IMR-90 (cell line): ENCODE results near the gene FOXI1. TPM values are rescaled to one million over a fixed set of nuclear protein-coding genes. Genes with fewer than 3 reads are reported as not detected.

ENCODE experiments used
- ATAC-seq: fragments of 200-7000 bp; cut with Tn5 transposase; 2 replicates; pipeline ENCODE4 v1.9.1; 2020; ENCODE audit warnings: low read depth, mild to moderate bottlenecking, moderate library complexity
- BruUV-seq: library from RNA; stranded (reverse); fragments of 400-500 nt; replicated peaks from 2 replicates; lab custom pipeline; 2021; lab: Mats Ljungman, UMichigan
- CTCF ChIA-PET: fragments of 300-600 bp; formaldehyde crosslinking; extraction: SDS; loops from one replicate; lab custom pipeline; 2021; ENCODE audit warnings: antibody characterized with exemption; lab: Yijun Ruan, JAX
- POLR2A ChIA-PET: fragments of 300-600 bp; sonication (Branson Sonifier 250); formaldehyde crosslinking; loops from one replicate; lab custom pipeline; 2022; ENCODE audit warnings: antibody characterized with exemption; ENCODE audit not compliant: unreplicated experiment; lab: Charles Lee
- DNase-seq: peaks from one replicate; pipeline ENCODE4 v3.0.0; 2013
- H2AFZ ChIP-seq: replicated peaks from 2 replicates; pipeline ENCODE3; 2013; ENCODE audit warnings: low read length, mild to moderate bottlenecking; ENCODE audit not compliant: poor library complexity
- H2AK5ac ChIP-seq: 2 replicates; pipeline ENCODE4 v1.6.1; 2013; ENCODE audit warnings: low read depth, low read length, inconsistent platforms
- H2AK9ac ChIP-seq: replicated peaks from 2 replicates; pipeline ENCODE3; 2013; ENCODE audit warnings: mild to moderate bottlenecking, low read depth, low read length, moderate library complexity; ENCODE audit not compliant: poor library complexity
- H2BK120ac ChIP-seq: 2 replicates; pipeline ENCODE4 v1.6.1; 2013; ENCODE audit warnings: low read depth, low read length, inconsistent platforms
- H2BK15ac ChIP-seq: 3 replicates; pipeline ENCODE4 v1.6.1; 2013; ENCODE audit warnings: low read depth, low read length, inconsistent platforms
- H2BK20ac ChIP-seq: 2 replicates; pipeline ENCODE4 v1.6.1; 2013; ENCODE audit warnings: low read depth, mild to moderate bottlenecking, inconsistent platforms, low read length, moderate library complexity
- H2BK5ac ChIP-seq: 2 replicates; pipeline ENCODE4 v1.6.1; 2013; ENCODE audit warnings: mild to moderate bottlenecking, low read depth, low read length, inconsistent platforms; ENCODE audit not compliant: poor library complexity, severe bottlenecking
- H3K14ac ChIP-seq: replicated peaks from 2 replicates; pipeline ENCODE4 v1.6.1; 2013; ENCODE audit warnings: low read depth, low read length, inconsistent platforms
- H3K18ac ChIP-seq: 2 replicates; pipeline ENCODE4 v1.6.1; 2013; ENCODE audit warnings: low read depth, low read length, control low read depth
- H3K23ac ChIP-seq: 2 replicates; pipeline ENCODE4 v1.6.1; 2013; ENCODE audit warnings: low read depth, low read length, inconsistent platforms
- H3K27ac ChIP-seq: 2 replicates; pipeline ENCODE4 v1.5.1; 2013; ENCODE audit warnings: mild to moderate bottlenecking, control low read depth, low read length; ENCODE audit not compliant: insufficient read depth
- H3K27me3 ChIP-seq: 2 replicates; pipeline ENCODE4 v1.6.1; 2013; ENCODE audit warnings: low read length; ENCODE audit not compliant: control insufficient read depth, insufficient read depth
- H3K36me3 ChIP-seq: 2 replicates; pipeline ENCODE4 v1.6.1; 2013; ENCODE audit warnings: low read length, mixed read lengths; ENCODE audit not compliant: control insufficient read depth, insufficient read depth
- H3K4ac ChIP-seq: 2 replicates; pipeline ENCODE4 v1.6.1; 2013; ENCODE audit warnings: low read depth, low read length, inconsistent platforms
- H3K4me1 ChIP-seq: 2 replicates; pipeline ENCODE4 v1.6.1; 2013; ENCODE audit warnings: low read length, mixed read lengths; ENCODE audit not compliant: control insufficient read depth, insufficient read depth
- H3K4me2 ChIP-seq: 2 replicates; pipeline ENCODE4 v1.6.1; 2013; ENCODE audit warnings: low read depth, mild to moderate bottlenecking, control low read depth, low read length, moderate library complexity
- H3K4me3 ChIP-seq: 2 replicates; pipeline ENCODE4 v1.5.1; 2013; ENCODE audit warnings: low read depth, mild to moderate bottlenecking, control low read depth, low read length, moderate library complexity; ENCODE audit not compliant: insufficient read depth
- H3K56ac ChIP-seq: 2 replicates; pipeline ENCODE4 v1.6.1; 2013; ENCODE audit warnings: low read length, inconsistent platforms; ENCODE audit not compliant: insufficient read depth; ENCODE audit errors: extremely low read depth
- H3K79me1 ChIP-seq, 2 experiments: 2 replicates each; pipeline ENCODE4 v1.6.1; 2013; ENCODE audit warnings: low read length in 2 of 2, inconsistent platforms in 1 of 2, low read depth in 1 of 2
- H3K9ac ChIP-seq: 2 replicates; pipeline ENCODE4 v1.6.1; 2013; ENCODE audit warnings: low read depth, low read length, control low read depth
- H3K9me1 ChIP-seq: 2 replicates; pipeline ENCODE4 v1.6.1; 2013; ENCODE audit warnings: low read length, inconsistent platforms; ENCODE audit not compliant: insufficient read depth
- H3K9me3 ChIP-seq: 2 replicates; pipeline ENCODE4 v1.6.1; 2013; ENCODE audit warnings: low read length; ENCODE audit not compliant: control insufficient read depth, insufficient read depth
- H4K20me1 ChIP-seq: 2 replicates; pipeline ENCODE4 v1.6.1; 2013; ENCODE audit warnings: low read length, inconsistent platforms; ENCODE audit not compliant: insufficient read depth
- H4K5ac ChIP-seq: 2 replicates; pipeline ENCODE4 v1.6.1; 2013; ENCODE audit warnings: mild to moderate bottlenecking, low read depth, low read length, control low read depth
- H4K8ac ChIP-seq, 2 experiments: 2 replicates each; pipeline ENCODE4 v1.6.1; 2013; ENCODE audit warnings: low read depth in 2 of 2, low read length in 2 of 2, control low read depth in 1 of 2, inconsistent platforms in 1 of 2
- H4K91ac ChIP-seq: 2 replicates; pipeline ENCODE4 v1.6.1; 2013; ENCODE audit warnings: low read depth, low read length, inconsistent platforms; ENCODE audit not compliant: insufficient read depth
- BHLHE40 ChIP-seq: fragments of 150-350 bp; IDR thresholded peaks from 2 replicates; pipeline ENCODE4 v1.6.1; 2016; ENCODE audit warnings: mild to moderate bottlenecking, low read depth, low read length
- CHD1 ChIP-seq: IDR thresholded peaks from 2 replicates; pipeline ENCODE4 v1.6.1; 2012; ENCODE audit warnings: low read depth, low read length, improper control_type of control experiment
- FOS ChIP-seq: fragments of 150-350 bp; IDR thresholded peaks from 2 replicates; pipeline ENCODE4 v1.6.1; 2016; ENCODE audit warnings: low read depth, low read length
- MAFK ChIP-seq: IDR thresholded peaks from 2 replicates; pipeline ENCODE4 v1.6.1; 2012; ENCODE audit warnings: low read depth, low read length, improper control_type of control experiment
- SMC3 ChIP-seq: fragments of 150-350 bp; IDR thresholded peaks from 2 replicates; pipeline ENCODE4 v1.6.1; 2016; ENCODE audit warnings: low read depth, mild to moderate bottlenecking, antibody characterized with exemption, low read length, moderate library complexity
- USF2 ChIP-seq: fragments of 150-350 bp; IDR thresholded peaks from 2 replicates; pipeline ENCODE4 v1.6.1; 2017; ENCODE audit warnings: mild to moderate bottlenecking, antibody characterized with exemption, low read length, low read depth
- WGBS, 2 experiments: methylation state at CpG; one replicate each; pipeline versions ENCODE4 v1.1.5 to v1.1.7; 2013; ENCODE audit warnings: missing lambda C conversion rate in 2 of 2; ENCODE audit not compliant: insufficient read length in 1 of 2; ENCODE audit errors: extremely low coverage in 2 of 2; 5-methylcytosine and 5-hydroxymethylcytosine counted together
- dilution Hi-C: fragments of 300-500 bp; cut with HindIII; formaldehyde crosslinking; loops from one replicate; pipeline ENCODE4 v1.14.3; 2018; ENCODE audit warnings: low sequenced_read_pairs; ENCODE audit not compliant: unreplicated experiment
- in situ Hi-C: fragments of 300-500 bp; cut with MboI; formaldehyde crosslinking; loops from 3 replicates; pipeline ENCODE4 v1.14.3; 2019; ENCODE audit warnings: low sequenced_read_pairs, inconsistent platforms, mixed read lengths
- intact Hi-C: fragments of 100-400 bp; cut with micrococcal nuclease; formaldehyde crosslinking; loops from 2 replicates; pipeline ENCODE4 v1.10.0; 2022
- polyA plus RNA-seq, 3 experiments: library from polyadenylated mRNA; depleted of rRNA; stranded (reverse); fragments of >200 nt; gene quantifications; 2 replicates each; pipeline ENCODE4 v1.2.3, GENCODE V29; 2012; ENCODE audit warnings: low replicate concordance in 1 of 3
- total RNA-seq: library from RNA; depleted of rRNA; stranded (reverse); fragments of >200 nt; gene quantifications from 2 replicates; pipeline ENCODE4 v1.2.3, GENCODE V29; 2012

FOXI1 gene
- total and polyA plus RNA-seq, 2 of the 4 experiments (the other 2 are of a cell fraction): not detected

DNA sequence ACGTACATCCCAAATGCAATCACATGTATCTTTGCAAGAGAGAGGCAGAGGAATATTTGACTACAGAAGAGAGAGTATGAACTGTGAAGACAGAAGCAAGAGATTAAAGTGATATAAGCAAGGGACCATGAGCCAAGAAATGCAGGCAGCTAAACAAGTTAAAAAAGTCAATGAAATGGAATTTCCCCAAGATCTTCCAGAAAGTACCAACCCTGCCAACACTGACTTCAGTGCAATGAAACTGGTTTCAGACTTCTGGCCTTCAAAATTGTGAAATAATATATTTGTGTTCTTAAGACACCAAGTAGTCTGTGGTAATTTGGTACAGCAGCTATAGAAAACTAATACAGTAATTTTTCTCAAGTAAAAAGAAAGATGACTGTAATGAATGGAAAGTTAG, 20.9 kb downstream of the FOXI1 start:
- no TSS peak for BruUV-seq
- Histone ChIP-seq H3K27me3 (no peaks in the 10 kb centered on the region), H3K4me1 (no peaks in the 10 kb centered on the region), H3K14ac (no peak overlapping the region), H2AK9ac (no peak overlapping the region), H3K4ac (no peak overlapping the region), H2BK15ac (no peak overlapping the region), H3K4me2 (no peak overlapping the region), H3K79me1 (no peaks in the 10 kb centered on the region), H4K91ac (no peak overlapping the region), H3K9me1 (no peaks in the 10 kb centered on the region), H3K36me3 (no peaks in the 10 kb centered on the region), H4K8ac (no peak overlapping the region), H2BK20ac (no peak overlapping the region), H2AK5ac (no peak overlapping the region), H4K5ac (no peak overlapping the region), H3K4me3 (no peak overlapping the region), H3K9me3 (no peaks in the 10 kb centered on the region), H3K27ac (no peak overlapping the region), H3K9ac (no peak overlapping the region), H3K56ac (no peak overlapping the region), H3K18ac (no peak overlapping the region), H3K23ac (no peak overlapping the region), H2BK5ac (no peak overlapping the region), H4K20me1 (no peaks in the 10 kb centered on the region), H2BK120ac (no peak overlapping the region), H2AFZ (no peak overlapping the region)
- in situ Hi-C loops (no loop called here), dilution Hi-C loops (no loop called here), intact Hi-C loops (no loop called here)
- no CpG with 5 or more reads among the region's 1 CpG for WGBS, 2 experiments
- CTCF ChIA-PET: interaction anchor here (0.6 kb wide), 1 partner anchor 188 kb away, joined by 4 read pairs; no protein-coding TSS in a partner anchor
- ATAC-seq (no peak), DNase-seq (no peak)
- TF ChIP-seq CHD1 (no peak), BHLHE40 (no peak), MAFK (no peak), USF2 (no peak), SMC3 (no peak), FOS (no peak)
- POLR2A ChIA-PET: no interaction called here
